Loucy (cell line): ENCODE measurements around the gene JADE2.

ENCODE experiments used
- EZH2phosphoT487 ChIP-seq: fragments of 200-600 bp; IDR thresholded peaks from 2 replicates; pipeline ENCODE4 v1.6.1; 2018; ENCODE audit warnings: antibody characterized with exemption, mild to moderate bottlenecking, moderate library complexity, borderline replicate concordance
- TF ChIP-seq, protein P1 (sequence below): fragments of 200-600 bp; sonication (generic); conservative IDR thresholded peaks from 2 replicates; pipeline ENCODE4 v1.5.1; 2014; ENCODE audit warnings: mild to moderate bottlenecking, antibody characterized with exemption, low read length

- TF ChIP-seq, protein P1, sequence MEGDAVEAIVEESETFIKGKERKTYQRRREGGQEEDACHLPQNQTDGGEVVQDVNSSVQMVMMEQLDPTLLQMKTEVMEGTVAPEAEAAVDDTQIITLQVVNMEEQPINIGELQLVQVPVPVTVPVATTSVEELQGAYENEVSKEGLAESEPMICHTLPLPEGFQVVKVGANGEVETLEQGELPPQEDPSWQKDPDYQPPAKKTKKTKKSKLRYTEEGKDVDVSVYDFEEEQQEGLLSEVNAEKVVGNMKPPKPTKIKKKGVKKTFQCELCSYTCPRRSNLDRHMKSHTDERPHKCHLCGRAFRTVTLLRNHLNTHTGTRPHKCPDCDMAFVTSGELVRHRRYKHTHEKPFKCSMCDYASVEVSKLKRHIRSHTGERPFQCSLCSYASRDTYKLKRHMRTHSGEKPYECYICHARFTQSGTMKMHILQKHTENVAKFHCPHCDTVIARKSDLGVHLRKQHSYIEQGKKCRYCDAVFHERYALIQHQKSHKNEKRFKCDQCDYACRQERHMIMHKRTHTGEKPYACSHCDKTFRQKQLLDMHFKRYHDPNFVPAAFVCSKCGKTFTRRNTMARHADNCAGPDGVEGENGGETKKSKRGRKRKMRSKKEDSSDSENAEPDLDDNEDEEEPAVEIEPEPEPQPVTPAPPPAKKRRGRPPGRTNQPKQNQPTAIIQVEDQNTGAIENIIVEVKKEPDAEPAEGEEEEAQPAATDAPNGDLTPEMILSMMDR: no peak
- no peak for TF ChIP-seq EZH2phosphoT487
Measured at GRCh38 chr5:134578578-134579283, 53.3 kb downstream of the JADE2 start.
